PC-9 (cell line): ENCODE data around the gene KAT6B. TPM values are rescaled to one million over a fixed set of nuclear protein-coding genes. Genes with fewer than 3 reads are reported as not detected.

Experiments used
- BruUV-seq: library from RNA; stranded (reverse); fragments of 400-500 nt; replicated peaks from 2 replicates; lab custom pipeline; 2021; lab: Mats Ljungman, UMichigan
- CTCF ChIA-PET: fragments of 300-600 bp; sonication (Branson Sonifier 250); formaldehyde crosslinking; loops from one replicate; lab custom pipeline; 2022; ENCODE audit warnings: antibody characterized with exemption; lab: Charles Lee
- POLR2A ChIA-PET: fragments of 300-600 bp; sonication (Branson Sonifier 250); formaldehyde crosslinking; loops from one replicate; lab custom pipeline; 2022; ENCODE audit warnings: antibody characterized with exemption; ENCODE audit not compliant: unreplicated experiment; lab: Charles Lee
- DNase-seq, 2 experiments: peaks; one replicate each; pipeline versions ENCODE4 v3.0.0 to v3.0.0-alpha.2; 2015 to 2022; ENCODE audit warnings: mixed read lengths in 1 of 2
- H2AFZ ChIP-seq: fragments of 200-600 bp; sonication (generic); 2 replicates; pipeline ENCODE4 v1.8.1; 2017; ENCODE audit warnings: antibody characterized with exemption
- H3F3A ChIP-seq: fragments of 200-600 bp; sonication (generic); 2 replicates; pipeline ENCODE4 v1.8.1; 2017; ENCODE audit warnings: antibody characterized with exemption, mild to moderate bottlenecking, low read depth; ENCODE audit not compliant: insufficient read depth
- H3K27ac ChIP-seq: fragments of 200-600 bp; sonication (generic); 2 replicates; pipeline ENCODE4 v1.6.1; 2016; ENCODE audit warnings: mixed run types
- H3K27me3 ChIP-seq: fragments of 200-600 bp; sonication (generic); 2 replicates; pipeline ENCODE4 v1.6.1; 2016; ENCODE audit warnings: low read depth, mixed run types; ENCODE audit not compliant: insufficient read depth
- H3K36me3 ChIP-seq: fragments of 200-600 bp; sonication (generic); 2 replicates; pipeline ENCODE4 v1.6.1; 2016; ENCODE audit warnings: low read depth, mixed run types
- H3K4me1 ChIP-seq: fragments of 200-600 bp; sonication (generic); replicated peaks from 2 replicates; pipeline ENCODE4 v1.6.1; 2016; ENCODE audit warnings: mixed run types; ENCODE audit not compliant: insufficient read depth
- H3K4me2 ChIP-seq: fragments of 200-600 bp; sonication (generic); 2 replicates; pipeline ENCODE4 v1.6.1; 2017; ENCODE audit warnings: mixed run types
- H3K4me3 ChIP-seq: fragments of 200-600 bp; sonication (generic); 2 replicates; pipeline ENCODE4 v1.6.1; 2016; ENCODE audit warnings: mixed run types
- H3K79me2 ChIP-seq: fragments of 200-600 bp; sonication (generic); 2 replicates; pipeline ENCODE4 v1.6.1; 2017; ENCODE audit warnings: low read depth, mixed run types
- H3K9me2 ChIP-seq: fragments of 200-600 bp; sonication (generic); 2 replicates; pipeline ENCODE4 v1.8.1; 2017; ENCODE audit warnings: mild to moderate bottlenecking; ENCODE audit not compliant: insufficient read depth
- H3K9me3 ChIP-seq: fragments of 200-600 bp; sonication (generic); 2 replicates; pipeline ENCODE4 v1.8.1; 2016; ENCODE audit warnings: low read depth; ENCODE audit not compliant: insufficient read depth
- H4K20me1 ChIP-seq: fragments of 200-600 bp; sonication (generic); 2 replicates; pipeline ENCODE4 v1.8.1; 2017; ENCODE audit not compliant: insufficient read depth
- EZH2 ChIP-seq: fragments of 200-600 bp; sonication (generic); IDR thresholded peaks from 2 replicates; pipeline ENCODE4 v1.8.0; 2017; ENCODE audit warnings: antibody characterized with exemption, low read depth
- intact Hi-C: fragments of 100-400 bp; cut with micrococcal nuclease; formaldehyde crosslinking; loops from one replicate; pipeline ENCODE4 v1.10.0; 2022; ENCODE audit not compliant: unreplicated experiment
- total RNA-seq: library from RNA; stranded (reverse); gene quantifications from 2 replicates; pipeline ENCODE4 v1.2.3, GENCODE V29; 2021
- TF ChIP-seq, protein P1 (sequence below): fragments of 200-600 bp; sonication (generic); conservative IDR thresholded peaks from 2 replicates; pipeline ENCODE4 v1.6.1; 2017; ENCODE audit warnings: mixed run types, antibody characterized with exemption, mild to moderate bottlenecking, moderate library complexity

The KAT6B gene
- total RNA-seq, 1 experiment from 2014 or later: 30.9 TPM

DNA sequence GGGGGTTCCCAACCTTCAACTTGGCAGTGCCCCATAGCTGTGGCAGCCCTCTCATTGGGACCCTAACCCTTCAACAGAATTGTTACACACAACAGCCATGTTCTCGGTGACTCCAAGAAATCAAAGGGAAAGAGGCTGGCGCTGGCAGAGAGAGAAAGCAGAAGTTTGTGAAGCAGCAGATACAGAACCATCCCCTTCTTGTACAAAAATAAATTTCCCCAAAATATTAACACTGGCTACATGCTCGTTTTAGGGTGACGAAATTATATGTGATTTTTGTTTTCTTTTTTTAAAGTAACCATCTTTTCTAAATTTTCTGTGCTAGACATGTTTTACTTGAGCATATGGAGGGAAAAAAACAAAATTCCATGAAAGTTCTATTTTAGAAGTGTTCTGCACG, 239.9 kb downstream of the KAT6B start:
- Histone ChIP-seq H3K9me3 (no peaks in the 10 kb centered on the region), H3K4me2 (no peak overlapping the region), H3K27ac (no peak overlapping the region), H3K27me3 (no peaks in the 10 kb centered on the region), H3F3A (no peaks in the 10 kb centered on the region), H3K79me2 (no peaks in the 10 kb centered on the region), H2AFZ (no peak overlapping the region), H3K36me3 (no peaks in the 10 kb centered on the region), H3K4me1 (no peaks in the 10 kb centered on the region), H3K4me3 (no peak overlapping the region), H4K20me1 (no peaks in the 10 kb centered on the region), H3K9me2 (no peaks in the 10 kb centered on the region)
- intact Hi-C loops: no loop called here
- CTCF ChIA-PET: no interaction called here
- no TSS peak for BruUV-seq
- no peak for TF ChIP-seq EZH2
- TF ChIP-seq, protein P1, sequence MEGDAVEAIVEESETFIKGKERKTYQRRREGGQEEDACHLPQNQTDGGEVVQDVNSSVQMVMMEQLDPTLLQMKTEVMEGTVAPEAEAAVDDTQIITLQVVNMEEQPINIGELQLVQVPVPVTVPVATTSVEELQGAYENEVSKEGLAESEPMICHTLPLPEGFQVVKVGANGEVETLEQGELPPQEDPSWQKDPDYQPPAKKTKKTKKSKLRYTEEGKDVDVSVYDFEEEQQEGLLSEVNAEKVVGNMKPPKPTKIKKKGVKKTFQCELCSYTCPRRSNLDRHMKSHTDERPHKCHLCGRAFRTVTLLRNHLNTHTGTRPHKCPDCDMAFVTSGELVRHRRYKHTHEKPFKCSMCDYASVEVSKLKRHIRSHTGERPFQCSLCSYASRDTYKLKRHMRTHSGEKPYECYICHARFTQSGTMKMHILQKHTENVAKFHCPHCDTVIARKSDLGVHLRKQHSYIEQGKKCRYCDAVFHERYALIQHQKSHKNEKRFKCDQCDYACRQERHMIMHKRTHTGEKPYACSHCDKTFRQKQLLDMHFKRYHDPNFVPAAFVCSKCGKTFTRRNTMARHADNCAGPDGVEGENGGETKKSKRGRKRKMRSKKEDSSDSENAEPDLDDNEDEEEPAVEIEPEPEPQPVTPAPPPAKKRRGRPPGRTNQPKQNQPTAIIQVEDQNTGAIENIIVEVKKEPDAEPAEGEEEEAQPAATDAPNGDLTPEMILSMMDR: no peak
- POLR2A ChIA-PET: no interaction called here
- DNase-seq: no peak

GRCh38 chr10:75067272-75067671, 240.9 kb downstream of the KAT6B start:
- intact Hi-C loops: no loop called here
- BruUV-seq: no TSS peak
- H3K4me2 ChIP-seq: no peak overlapping the region
- TF ChIP-seq, protein P1: no peak
- no peak for TF ChIP-seq EZH2
- no peaks in the 10 kb centered on the region for H3K36me3 ChIP-seq
- no peaks in the 10 kb centered on the region for H3K27me3 ChIP-seq
- H3K27ac ChIP-seq: no peak overlapping the region
- no peaks in the 10 kb centered on the region for H4K20me1 ChIP-seq
- no peak overlapping the region for H2AFZ ChIP-seq
- H3K9me3 ChIP-seq: no peaks in the 10 kb centered on the region
- ChIA-PET CTCF (no interaction called here), POLR2A (no interaction called here)
- no peak for DNase-seq
- H3K9me2 ChIP-seq: no peaks in the 10 kb centered on the region
- H3K79me2 ChIP-seq: no peaks in the 10 kb centered on the region
- H3K4me3 ChIP-seq: no peak overlapping the region
- no peaks in the 10 kb centered on the region for H3K4me1 ChIP-seq
- H3F3A ChIP-seq: no peaks in the 10 kb centered on the region

GRCh38 chr10:75068523-75068922, 242.1 kb downstream of the KAT6B start:
- POLR2A ChIA-PET: no interaction called here
- CTCF ChIA-PET: no interaction called here
- no peak for TF ChIP-seq EZH2
- TF ChIP-seq, protein P1: no peak
- no peak overlapping the region for H3K4me3 ChIP-seq
- H3K27me3 ChIP-seq: no peaks in the 10 kb centered on the region
- H3F3A ChIP-seq: no peaks in the 10 kb centered on the region
- no peaks in the 10 kb centered on the region for H4K20me1 ChIP-seq
- no peaks in the 10 kb centered on the region for H3K36me3 ChIP-seq
- H3K27ac ChIP-seq: no peak overlapping the region
- intact Hi-C loops: no loop called here
- no peaks in the 10 kb centered on the region for H3K9me2 ChIP-seq
- H3K4me1 ChIP-seq: no peaks in the 10 kb centered on the region
- H3K4me2 ChIP-seq: no peak overlapping the region
- H2AFZ ChIP-seq: no peak overlapping the region
- H3K79me2 ChIP-seq: no peaks in the 10 kb centered on the region
- H3K9me3 ChIP-seq: no peaks in the 10 kb centered on the region
- DNase-seq: no peak
- no TSS peak for BruUV-seq
